ENCODE results near the gene APOA4. TPM values are rescaled to one million over a fixed set of nuclear protein-coding genes. Genes with fewer than 3 reads are reported as not detected.
A peak's percentile ranks its signal among the peaks of the same experiment; 100 is the strongest.

Gene APOA4
- total and polyA plus RNA-seq, 9 of the 15 experiments (the other 6 are each of a cell fraction or from before 2014, with no cell fraction given) = 0.07 TPM; not detected in 8

- TF ChIP-seq, protein P1, sequence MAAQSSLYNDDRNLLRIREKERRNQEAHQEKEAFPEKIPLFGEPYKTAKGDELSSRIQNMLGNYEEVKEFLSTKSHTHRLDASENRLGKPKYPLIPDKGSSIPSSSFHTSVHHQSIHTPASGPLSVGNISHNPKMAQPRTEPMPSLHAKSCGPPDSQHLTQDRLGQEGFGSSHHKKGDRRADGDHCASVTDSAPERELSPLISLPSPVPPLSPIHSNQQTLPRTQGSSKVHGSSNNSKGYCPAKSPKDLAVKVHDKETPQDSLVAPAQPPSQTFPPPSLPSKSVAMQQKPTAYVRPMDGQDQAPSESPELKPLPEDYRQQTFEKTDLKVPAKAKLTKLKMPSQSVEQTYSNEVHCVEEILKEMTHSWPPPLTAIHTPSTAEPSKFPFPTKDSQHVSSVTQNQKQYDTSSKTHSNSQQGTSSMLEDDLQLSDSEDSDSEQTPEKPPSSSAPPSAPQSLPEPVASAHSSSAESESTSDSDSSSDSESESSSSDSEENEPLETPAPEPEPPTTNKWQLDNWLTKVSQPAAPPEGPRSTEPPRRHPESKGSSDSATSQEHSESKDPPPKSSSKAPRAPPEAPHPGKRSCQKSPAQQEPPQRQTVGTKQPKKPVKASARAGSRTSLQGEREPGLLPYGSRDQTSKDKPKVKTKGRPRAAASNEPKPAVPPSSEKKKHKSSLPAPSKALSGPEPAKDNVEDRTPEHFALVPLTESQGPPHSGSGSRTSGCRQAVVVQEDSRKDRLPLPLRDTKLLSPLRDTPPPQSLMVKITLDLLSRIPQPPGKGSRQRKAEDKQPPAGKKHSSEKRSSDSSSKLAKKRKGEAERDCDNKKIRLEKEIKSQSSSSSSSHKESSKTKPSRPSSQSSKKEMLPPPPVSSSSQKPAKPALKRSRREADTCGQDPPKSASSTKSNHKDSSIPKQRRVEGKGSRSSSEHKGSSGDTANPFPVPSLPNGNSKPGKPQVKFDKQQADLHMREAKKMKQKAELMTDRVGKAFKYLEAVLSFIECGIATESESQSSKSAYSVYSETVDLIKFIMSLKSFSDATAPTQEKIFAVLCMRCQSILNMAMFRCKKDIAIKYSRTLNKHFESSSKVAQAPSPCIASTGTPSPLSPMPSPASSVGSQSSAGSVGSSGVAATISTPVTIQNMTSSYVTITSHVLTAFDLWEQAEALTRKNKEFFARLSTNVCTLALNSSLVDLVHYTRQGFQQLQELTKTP (IDR thresholded peaks at IDR 0.05; ENCODE audit: low read depth in 1 of 2, partially characterized antibody in 2 of 2) = no peak
- TF ChIP-seq TCFL5 (CRISPR knock-in tag; conservative IDR thresholded peaks at IDR 0.05) (no peak), PYGO2 (tag; IDR thresholded peaks at IDR 0.05) (no peak), KLF13 (tag; IDR thresholded peaks at IDR 0.05; ENCODE audit: borderline replicate concordance, low read depth) (no peak)
These were observed 48.1 kb upstream of the APOA4 start (continued) for GRCh38 chr11:116871248-116871647.

DNA sequence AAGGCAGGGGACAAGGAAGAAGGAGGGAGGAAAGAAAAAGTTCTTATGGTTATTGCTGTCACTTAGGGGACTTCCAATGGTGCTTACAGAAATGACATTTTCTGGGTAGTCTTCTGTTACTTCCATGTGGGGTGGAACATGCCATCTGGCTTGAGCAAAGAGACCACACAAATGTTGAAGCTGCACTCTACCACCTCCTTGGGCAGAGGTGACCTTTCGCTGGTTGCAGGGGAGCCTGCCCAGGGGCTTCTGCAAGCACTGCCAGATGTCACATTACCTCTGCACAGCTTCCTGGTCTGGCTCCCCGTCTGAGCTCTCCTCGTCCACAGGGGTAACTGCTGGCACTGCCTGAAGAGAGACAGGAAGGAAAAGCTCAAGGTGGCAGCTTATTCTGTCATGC lies 47.0 kb upstream of the APOA4 start:
- no TSS peak for BruUV-seq (replicated peaks)
- intact Hi-C loops (cut with micrococcal nuclease) = no loop called here
- Histone ChIP-seq H3K9me1 (ENCODE audit: control insufficient read depth, insufficient read depth, low read length) (no peaks in the 10 kb centered on the region), H3K27ac (ENCODE audit: extremely low read depth, low read depth, low read length) (no peak overlapping the region), H3K4me3 (no peak overlapping the region), H3K4me1 (replicated peaks in 1 of 2; ENCODE audit: control insufficient read depth in 2 of 2, insufficient read depth in 2 of 2, low read length in 2 of 2) (no peaks in the 10 kb centered on the region), H4K20me1 (replicated peaks; ENCODE audit: control insufficient read depth, insufficient read depth, low read length) (no peaks in the 10 kb centered on the region), H3K79me2 (ENCODE audit: control insufficient read depth, insufficient read depth, low read length) (no peaks in the 10 kb centered on the region), H3K4me2 (ENCODE audit: insufficient read depth, low read length) (no peak overlapping the region), H3K9me3 (replicated peaks; ENCODE audit: control insufficient read depth, insufficient read depth, low read depth, low read length) (no peaks in the 10 kb centered on the region), H3K9ac (ENCODE audit: insufficient read depth in 1 of 2, low read depth in 2 of 2, low read length in 2 of 2) (0 out of 4 replicates have a peak overlapping the region, but pooled peaks of 1 of the 2 experiments have one; percentile 13), H2AFZ (ENCODE audit: low read depth, low read length) (no peak overlapping the region), H3K36me3 (ENCODE audit: control insufficient read depth, insufficient read depth, low read length) (peaks cover 90% of the 10 kb centered on the region), H3K27me3 (ENCODE audit: control insufficient read depth in 2 of 2, insufficient read depth in 2 of 2, low read length in 2 of 2) (no peaks in the 10 kb centered on the region)
- in situ Hi-C loops (cut with MboI) = no loop called here
- ChIA-PET POLR2A (interaction anchor here (0.7 to 0.8 kb wide), 3 partner anchors 10 to 297 kb away, joined by 3 to 4 read pairs (median 3); no protein-coding TSS in a partner anchor), CTCF (ENCODE audit: low intra/inter-chr PET ratio) (no interaction called here)
- DNase-seq (ENCODE audit: extremely low read depth in 1 of 4, low spot score in 3 of 4) (no peak), ATAC-seq (no peak), FAIRE-seq (no peak)
- 80% methylated on average over 3 of the region's 3 CpGs for WGBS (ENCODE audit: insufficient coverage, low coverage, missing lambda C conversion rate)
- TF ChIP-seq U2AF1 (optimal IDR thresholded peaks at IDR 0.05; ENCODE audit: low read depth, low read length) (no peak), RBM25 (IDR thresholded peaks at IDR 0.05; ENCODE audit: low read depth, low read length, severe bottlenecking) (no peak), TBP (optimal IDR thresholded peaks at IDR 0.05; ENCODE audit: low read depth, low read length) (no peak), ATF7 (IDR thresholded peaks at IDR 0.05) (no peak), ZNF644 (tag; IDR thresholded peaks at IDR 0.05; ENCODE audit: low read depth) (no peak), CBFA2T2 (conservative IDR thresholded peaks at IDR 0.05) (no peak), ELF1 (tag; IDR thresholded peaks at IDR 0.05) (no peak), HDAC2 (IDR thresholded peaks at IDR 0.05) (no peak), SRSF9 (IDR thresholded peaks at IDR 0.05; ENCODE audit: borderline replicate concordance, low read depth, low read length) (no peak), ZNF146 (CRISPR knock-in tag; IDR thresholded peaks at IDR 0.05; ENCODE audit: unreplicated experiment) (no peak), RNF219 (CRISPR knock-in tag; IDR thresholded peaks at IDR 0.05) (no peak)
